ACC112 (cell line): ENCODE measurements around the gene TMEM131.

ENCODE experiments used
- H2AFZ ChIP-seq: fragments of 200-600 bp; sonication (generic); one replicate; pipeline ENCODE4 v1.6.0; 2017; ENCODE audit warnings: antibody characterized with exemption, low read length; ENCODE audit not compliant: unreplicated experiment
- H3K27ac ChIP-seq: fragments of 200-600 bp; sonication (generic); 2 replicates; pipeline ENCODE4 v1.5.1; 2014; ENCODE audit warnings: low read depth, mild to moderate bottlenecking, antibody characterized with exemption, low read length, moderate library complexity
- H3K27me3 ChIP-seq: fragments of 200-600 bp; sonication (generic); 2 replicates; pipeline ENCODE4 v1.6.1; 2014; ENCODE audit warnings: mild to moderate bottlenecking, antibody characterized with exemption, low read length, moderate library complexity, mixed read lengths; ENCODE audit not compliant: insufficient read depth
- H3K36me3 ChIP-seq: fragments of 200-600 bp; sonication (generic); 2 replicates; pipeline ENCODE4 v1.6.1; 2016; ENCODE audit warnings: mild to moderate bottlenecking, antibody characterized with exemption, low read length, moderate library complexity, mixed read lengths; ENCODE audit not compliant: insufficient read depth
- H3K4me1 ChIP-seq: fragments of 200-600 bp; sonication (generic); one replicate; pipeline ENCODE4 v1.6.1; 2016; ENCODE audit warnings: low read length, mixed read lengths; ENCODE audit not compliant: insufficient read depth, unreplicated experiment, control insufficient read depth
- H3K4me3 ChIP-seq: fragments of 200-600 bp; sonication (generic); 2 replicates; pipeline ENCODE4 v1.5.1; 2014; ENCODE audit warnings: mild to moderate bottlenecking, low read depth, low read length
- H3K79me2 ChIP-seq: fragments of 200-600 bp; sonication (generic); one replicate; pipeline ENCODE4 v1.6.0; 2016; ENCODE audit warnings: low read length; ENCODE audit not compliant: control insufficient read depth, unreplicated experiment, insufficient read depth

TMEM131 gene

GRCh38 chr2:97722227-97722626 lies 273.5 kb downstream of the TMEM131 start:
- Histone ChIP-seq H3K4me3 (no peak overlapping the region), H3K4me1 (no peaks in the 10 kb centered on the region), H3K79me2 (no peaks in the 10 kb centered on the region), H3K27me3 (peaks cover 32% of the 10 kb centered on the region), H3K36me3 (no peaks in the 10 kb centered on the region), H3K27ac (no peak overlapping the region), H2AFZ (no peak overlapping the region)

DNA sequence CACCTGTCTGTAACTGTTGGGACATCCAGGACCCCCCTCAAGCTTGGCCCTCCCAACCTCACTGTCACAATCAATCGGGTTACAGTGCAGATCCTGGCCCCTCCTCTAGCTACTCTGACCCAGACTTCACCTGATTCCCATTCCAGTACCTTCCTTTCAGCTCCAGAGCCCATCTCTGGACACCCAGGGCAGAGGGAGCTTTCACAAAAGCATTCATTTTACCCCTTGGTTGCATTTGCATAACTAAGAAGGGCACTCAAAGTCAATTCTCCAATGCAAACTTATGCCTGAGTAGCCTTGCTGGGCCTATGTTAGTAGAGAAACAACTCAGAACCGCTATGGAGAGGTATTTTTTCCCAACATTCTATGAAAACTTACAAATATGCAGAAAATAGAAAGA lies 275.0 kb downstream of the TMEM131 start:
- Histone ChIP-seq H3K27ac (no peak overlapping the region), H3K4me3 (no peak overlapping the region), H3K27me3 (peaks cover 32% of the 10 kb centered on the region), H2AFZ (no peak overlapping the region), H3K79me2 (no peaks in the 10 kb centered on the region), H3K4me1 (no peaks in the 10 kb centered on the region), H3K36me3 (no peaks in the 10 kb centered on the region)

GRCh38 chr2:97719362-97720155 lies 276.2 kb downstream of the TMEM131 start:
- Histone ChIP-seq H3K79me2 (no peaks in the 10 kb centered on the region), H3K4me3 (no peak overlapping the region), H3K27me3 (peaks cover 24% of the 10 kb centered on the region), H2AFZ (no peak overlapping the region), H3K36me3 (no peaks in the 10 kb centered on the region), H3K27ac (no peak overlapping the region), H3K4me1 (no peaks in the 10 kb centered on the region)

GRCh38 chr2:97718942-97719341 lies 276.8 kb downstream of the TMEM131 start:
- no peak overlapping the region for H3K27ac ChIP-seq
- H3K4me1 ChIP-seq = no peaks in the 10 kb centered on the region
- no peak overlapping the region for H3K4me3 ChIP-seq

GRCh38 chr2:97718051-97718882 lies 277.5 kb downstream of the TMEM131 start:
- Histone ChIP-seq H3K79me2 (no peaks in the 10 kb centered on the region), H2AFZ (no peak overlapping the region), H3K27ac (no peak overlapping the region), H3K4me1 (no peaks in the 10 kb centered on the region), H3K4me3 (no peak overlapping the region), H3K27me3 (peaks cover 11% of the 10 kb centered on the region), H3K36me3 (no peaks in the 10 kb centered on the region)

More at GRCh38 chr2:97718942-97719341, 276.8 kb downstream of the TMEM131 start:
- peaks cover 17% of the 10 kb centered on the region for H3K27me3 ChIP-seq
- no peak overlapping the region for H2AFZ ChIP-seq
- H3K79me2 ChIP-seq = no peaks in the 10 kb centered on the region
- H3K36me3 ChIP-seq = no peaks in the 10 kb centered on the region

GRCh38 chr2:97717613-97717995 lies 278.1 kb downstream of the TMEM131 start:
- H3K36me3 ChIP-seq = no peaks in the 10 kb centered on the region
- peaks cover 4% of the 10 kb centered on the region; the same call in 1 of the 2 replicates for H3K27me3 ChIP-seq
- no peak overlapping the region for H3K4me3 ChIP-seq
- no peaks in the 10 kb centered on the region for H3K79me2 ChIP-seq
- no peak overlapping the region for H3K27ac ChIP-seq
- no peak overlapping the region for H2AFZ ChIP-seq
- no peaks in the 10 kb centered on the region for H3K4me1 ChIP-seq

DNA sequence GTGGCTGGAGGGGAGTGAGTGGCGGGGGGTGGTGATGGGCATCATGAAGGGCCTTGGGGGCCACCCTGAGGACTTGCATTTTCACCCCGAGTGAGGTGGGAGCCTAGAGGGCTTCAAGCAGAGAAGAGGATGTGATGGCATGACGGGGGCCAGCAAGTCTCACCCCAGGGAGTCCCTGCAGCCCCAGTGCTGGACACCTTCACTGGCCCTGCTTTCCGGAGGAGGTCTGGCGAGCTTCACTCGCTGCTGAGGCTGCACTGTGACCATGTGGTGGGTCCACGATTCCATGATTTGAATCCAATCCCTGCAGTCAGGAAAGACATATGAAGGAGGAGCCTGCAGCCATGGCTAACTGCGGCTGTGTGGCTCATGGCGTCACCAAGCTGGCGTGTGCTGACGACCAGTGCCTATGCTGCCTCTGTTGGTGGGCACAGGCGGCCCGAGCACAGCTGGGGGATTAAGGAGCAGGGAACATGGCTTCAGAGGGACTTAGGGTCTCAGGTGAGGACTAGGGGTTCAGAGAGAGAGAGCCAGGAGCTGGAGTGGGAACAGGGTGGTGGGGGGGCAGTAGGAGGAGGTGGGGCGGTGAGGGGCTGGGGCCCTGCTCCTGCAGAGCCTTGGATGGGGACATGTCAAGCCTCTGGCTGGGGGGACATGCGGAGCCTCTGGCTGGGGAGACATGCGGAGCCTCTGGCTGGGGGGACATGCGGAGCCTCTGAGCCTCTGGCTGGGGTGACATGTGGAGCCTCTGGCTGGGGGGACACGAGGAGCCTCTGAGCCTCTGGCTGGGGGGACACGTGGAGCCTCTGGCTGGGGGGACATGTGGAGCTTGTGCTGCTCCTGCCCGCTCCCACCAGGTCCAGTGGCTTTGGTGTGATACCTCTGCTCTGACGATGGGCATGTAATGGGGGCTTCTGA lies 278.8 kb downstream of the TMEM131 start:
- no peaks in the 10 kb centered on the region for H3K4me1 ChIP-seq
- H3K79me2 ChIP-seq = no peaks in the 10 kb centered on the region
- no peaks in the 10 kb centered on the region for H3K36me3 ChIP-seq
- H2AFZ ChIP-seq = no peak overlapping the region
- H3K4me3 ChIP-seq = no peak overlapping the region
- no peak overlapping the region for H3K27ac ChIP-seq
- no peaks in the 10 kb centered on the region for H3K27me3 ChIP-seq

- Histone ChIP-seq H3K27ac (no peak overlapping the region), H3K79me2 (no peaks in the 10 kb centered on the region), H3K36me3 (no peaks in the 10 kb centered on the region), H3K27me3 (no peaks in the 10 kb centered on the region), H3K4me1 (no peaks in the 10 kb centered on the region), H3K4me3 (no peak overlapping the region), H2AFZ (no peak overlapping the region)
These were observed 279.6 kb downstream of the TMEM131 start for GRCh38 chr2:97715951-97716694.

DNA sequence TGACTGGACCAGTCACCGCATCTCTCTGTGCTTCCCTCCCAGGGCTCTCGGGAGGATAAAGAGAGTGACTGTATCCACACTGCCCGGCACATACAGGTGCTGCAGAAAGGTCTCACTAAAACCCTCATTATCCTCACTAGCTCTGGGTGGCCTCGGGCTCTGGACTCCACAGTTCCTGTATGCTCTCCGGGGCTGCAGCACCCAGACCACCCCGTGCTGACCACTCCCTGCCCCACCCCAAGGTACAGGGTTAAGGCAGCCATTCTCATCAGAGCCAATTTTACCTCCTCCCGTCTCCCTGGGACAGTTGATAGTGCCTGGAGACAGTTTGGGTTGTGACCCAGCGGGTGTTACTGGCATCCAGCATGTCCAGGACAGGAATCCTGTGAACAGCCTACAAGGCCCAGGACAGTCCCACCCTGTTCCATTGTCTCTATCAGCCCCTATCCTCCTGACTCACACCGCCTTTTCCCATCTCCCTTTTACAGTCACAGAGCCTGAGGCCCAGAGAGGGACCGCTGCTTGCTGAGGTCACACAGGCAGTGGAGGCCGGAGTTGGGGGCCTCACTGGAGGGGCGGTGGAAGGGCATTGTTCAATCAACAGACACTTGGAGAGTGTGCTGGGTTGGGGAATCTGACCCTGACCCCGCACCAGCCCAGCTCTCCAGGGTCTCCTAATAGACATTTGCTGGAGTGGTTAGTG lies 280.6 kb downstream of the TMEM131 start:
- Histone ChIP-seq H3K27ac (no peak overlapping the region), H3K79me2 (no peaks in the 10 kb centered on the region), H3K36me3 (no peaks in the 10 kb centered on the region), H3K27me3 (no peaks in the 10 kb centered on the region), H3K4me1 (no peaks in the 10 kb centered on the region), H2AFZ (no peak overlapping the region), H3K4me3 (no peak overlapping the region)
